ENCODE measurements around the gene SEMA5A.
"Not testable (repeated sequence)": the region's sequence is repeated elsewhere in the genome, so short reads cannot be mapped to it uniquely, and the experiment has no call there.

The SEMA5A gene

DNA sequence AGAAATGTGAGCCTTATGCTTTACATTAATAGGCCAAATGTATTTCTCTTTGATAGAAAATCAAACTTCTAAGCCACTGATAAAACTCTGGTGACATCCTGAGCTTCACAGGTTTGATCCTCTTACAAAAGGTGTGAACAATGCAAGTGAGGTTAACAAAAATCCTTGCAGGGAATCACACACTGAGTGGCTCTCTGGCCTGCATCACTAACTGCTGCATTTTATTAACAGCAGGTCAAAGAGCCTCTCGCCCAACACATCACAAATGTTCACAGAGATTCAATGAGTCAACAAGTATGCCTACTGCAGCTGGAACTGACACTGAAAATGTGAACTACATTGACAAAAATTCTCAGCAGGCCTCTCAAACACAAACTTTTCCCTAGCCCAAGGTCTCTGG lies 122.3 kb downstream of the SEMA5A start:
- no peak overlapping the region for H3K4me3 Mint-ChIP-seq

DNA sequence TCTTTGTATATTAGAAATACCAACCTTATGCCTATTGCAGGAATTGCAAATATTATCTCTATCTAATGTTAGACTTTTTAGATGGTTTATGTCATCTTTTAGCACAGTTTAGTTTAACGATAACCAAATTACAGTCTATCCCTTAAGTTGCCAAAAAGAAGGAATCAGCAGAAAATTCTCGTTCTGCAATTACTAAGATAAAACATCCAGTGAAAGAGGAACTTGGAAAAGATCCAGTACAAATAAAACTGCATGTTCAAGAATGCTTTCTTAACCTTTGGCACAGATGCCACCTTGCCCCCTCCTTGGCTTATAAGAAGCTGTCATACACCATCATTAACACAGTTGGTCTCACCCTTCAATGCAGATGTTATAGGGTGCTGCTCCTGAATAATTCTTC lies 124.0 kb downstream of the SEMA5A start:
- no peaks in the 10 kb centered on the region for H3K27me3 Mint-ChIP-seq
- ATAC-seq (replicated peaks), result no peak
- DNase-seq, result no peak
- no peak overlapping the region for H3K4me3 Mint-ChIP-seq
- H3K27ac Mint-ChIP-seq, result no peak overlapping the region
- no peaks in the 10 kb centered on the region for H3K36me3 Mint-ChIP-seq (ENCODE audit: insufficient read depth)
- peaks cover 13 to 26% of the 10 kb centered on the region in 2 donors for H3K9me3 Mint-ChIP-seq
- no peaks in the 10 kb centered on the region for H3K4me1 Mint-ChIP-seq (ENCODE audit: low read depth in 2 of 2)

More for the DNA sequence above, 122.3 kb downstream of the SEMA5A start:
- Mint-ChIP-seq H3K27me3 (no peaks in the 10 kb centered on the region), H3K27ac (no peak overlapping the region), H3K36me3 (ENCODE audit: insufficient read depth) (no peaks in the 10 kb centered on the region), H3K4me1 (ENCODE audit: low read depth in 2 of 2) (no peaks in the 10 kb centered on the region), H3K9me3 (peaks cover 10 to 21% of the 10 kb centered on the region in 2 donors)
- DNase-seq, result no peak
- ATAC-seq (replicated peaks), result no peak

DNA sequence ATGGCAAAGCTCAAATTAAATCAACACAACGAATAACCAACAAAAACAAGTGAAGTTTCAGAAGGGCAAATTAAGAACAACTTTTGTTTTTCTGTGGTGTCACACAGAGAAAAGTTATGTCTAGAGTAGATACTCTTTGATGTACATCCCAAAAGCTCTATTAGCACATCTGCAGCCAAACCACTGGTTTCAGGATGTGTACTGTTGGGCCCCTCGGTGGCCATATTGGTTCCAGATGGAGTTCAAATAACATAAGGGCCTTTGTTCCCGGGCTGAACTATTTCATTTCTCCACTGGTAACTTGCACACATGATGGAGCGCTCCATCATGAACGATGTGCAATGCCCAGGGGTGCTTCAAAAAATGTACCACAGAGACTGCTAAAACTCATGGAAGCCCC lies 126.1 kb downstream of the SEMA5A start:
- Mint-ChIP-seq H3K4me1 (ENCODE audit: low read depth in 2 of 2) (no peaks in the 10 kb centered on the region), H3K27me3 (no peaks in the 10 kb centered on the region), H3K9me3 (peaks cover 14 to 20% of the 10 kb centered on the region in 2 donors), H3K36me3 (ENCODE audit: insufficient read depth) (no peaks in the 10 kb centered on the region), H3K27ac (no peak overlapping the region), H3K4me3 (no peak overlapping the region)
- no peak for DNase-seq
- no peak for ATAC-seq (replicated peaks)

DNA sequence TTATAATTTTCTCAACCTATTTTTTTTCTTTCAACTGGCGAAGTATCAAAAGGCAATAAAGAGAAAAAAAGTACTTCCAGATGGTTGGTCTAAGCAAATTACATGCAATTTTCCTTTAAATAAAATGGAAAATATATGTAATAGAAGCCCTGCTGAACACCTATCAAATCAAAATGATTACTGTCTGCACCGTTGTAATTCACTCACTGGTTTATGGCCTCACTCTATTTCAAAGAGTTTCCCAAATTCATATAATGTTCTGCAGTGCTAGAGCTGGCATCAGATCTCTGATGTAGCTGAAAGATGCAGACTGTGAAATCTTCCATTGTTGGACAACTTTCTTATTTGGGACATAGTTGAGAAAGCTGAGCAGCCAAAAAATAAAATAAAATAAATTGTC lies 130.3 kb downstream of the SEMA5A start:
- Mint-ChIP-seq H3K27ac (no peak overlapping the region), H3K4me1 (ENCODE audit: low read depth in 2 of 2) (no peaks in the 10 kb centered on the region), H3K4me3 (no peak overlapping the region), H3K36me3 (ENCODE audit: insufficient read depth) (no peaks in the 10 kb centered on the region), H3K27me3 (no peaks in the 10 kb centered on the region), H3K9me3 (peaks cover 11 to 22% of the 10 kb centered on the region in 2 donors)
- DNase-seq (no peak), ATAC-seq (replicated peaks) (no peak)

DNA sequence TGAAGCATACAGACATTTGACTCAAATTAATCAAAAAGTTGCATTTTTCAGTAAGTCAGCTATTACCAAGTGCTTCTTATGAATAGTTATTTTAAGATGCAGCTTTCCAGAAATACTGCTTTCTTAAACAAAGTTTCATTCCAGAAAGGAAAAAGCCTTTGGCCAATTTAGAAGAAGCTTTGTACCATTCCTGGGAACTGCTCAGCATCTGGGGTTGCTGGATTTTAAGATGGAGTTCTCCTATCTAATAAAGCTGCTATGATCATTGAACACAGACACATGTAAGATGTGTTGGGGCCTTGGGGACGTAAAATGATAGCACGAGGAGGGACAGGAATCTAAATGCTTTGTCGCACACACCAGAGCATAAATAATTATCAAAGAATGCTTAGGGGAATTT lies 130.8 kb downstream of the SEMA5A start:
- ATAC-seq (replicated peaks) (no peak), DNase-seq (no peak)
- Mint-ChIP-seq H3K27me3 (no peaks in the 10 kb centered on the region), H3K36me3 (ENCODE audit: insufficient read depth) (no peaks in the 10 kb centered on the region), H3K4me1 (ENCODE audit: low read depth in 2 of 2) (no peaks in the 10 kb centered on the region), H3K9me3 (peaks cover 14 to 22% of the 10 kb centered on the region in 2 donors), H3K4me3 (no peak overlapping the region), H3K27ac (no peak overlapping the region)

DNA sequence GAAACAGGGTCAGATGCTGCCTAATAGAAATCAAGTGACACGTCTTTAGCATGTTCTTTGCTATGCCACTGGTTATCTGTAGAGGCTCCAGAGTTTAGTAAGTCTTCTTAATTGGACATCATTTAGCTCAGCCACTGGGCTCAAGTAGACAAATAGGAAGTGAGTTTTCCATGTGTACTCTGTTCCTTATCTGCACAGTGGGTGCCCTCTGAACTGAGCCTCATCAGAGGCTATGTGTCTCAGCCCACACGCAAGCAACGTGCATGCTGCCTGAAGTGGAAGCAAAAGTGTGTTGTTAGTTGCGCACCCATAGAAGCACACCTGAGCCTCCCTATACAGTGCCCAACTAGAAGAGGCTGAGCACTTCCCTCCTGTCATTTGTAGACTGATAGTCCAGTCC lies 134.7 kb downstream of the SEMA5A start:
- Mint-ChIP-seq H3K4me1 (ENCODE audit: low read depth in 2 of 2) (no peaks in the 10 kb centered on the region), H3K4me3 (no peak overlapping the region), H3K27ac (no peak overlapping the region), H3K36me3 (ENCODE audit: insufficient read depth) (peaks cover 3% of the 10 kb centered on the region), H3K27me3 (no peaks in the 10 kb centered on the region), H3K9me3 (peaks cover 10 to 18% of the 10 kb centered on the region in 2 donors)
- no peak for DNase-seq
- no peak for ATAC-seq (replicated peaks)

DNA sequence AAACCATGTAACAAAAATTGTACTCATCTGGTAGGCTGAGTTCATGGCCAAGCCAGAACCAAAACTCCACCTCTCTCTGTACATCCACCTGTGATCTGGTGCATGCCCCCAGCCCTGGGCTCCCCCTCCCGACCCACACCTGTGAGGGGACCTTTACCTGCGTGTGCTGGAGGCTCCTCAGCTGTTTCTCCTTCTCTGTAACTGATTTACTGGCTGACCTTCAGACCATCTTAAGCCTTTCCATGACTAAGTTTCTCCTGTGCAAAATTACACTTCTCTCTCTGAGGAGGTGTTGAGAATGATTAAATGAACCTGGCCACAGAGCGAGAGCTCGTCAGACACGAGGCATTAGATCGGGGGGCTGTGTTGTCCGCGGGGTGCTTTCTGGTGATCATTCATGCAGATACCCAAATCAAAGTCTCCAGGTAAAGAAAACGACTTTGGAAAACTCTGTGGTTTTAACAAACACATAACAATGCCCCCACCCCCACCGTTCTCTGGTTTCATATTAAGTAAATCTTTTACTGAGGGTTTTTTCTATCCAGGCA lies 136.4 kb downstream of the SEMA5A start:
- no peak overlapping the region for H3K4me3 Mint-ChIP-seq
- no peak for DNase-seq
- H3K36me3 Mint-ChIP-seq (ENCODE audit: insufficient read depth), result peaks cover 6% of the 10 kb centered on the region
- H3K27me3 Mint-ChIP-seq, result no peaks in the 10 kb centered on the region
- H3K4me1 Mint-ChIP-seq (ENCODE audit: low read depth in 2 of 2), result no peaks in the 10 kb centered on the region
- H3K9me3 Mint-ChIP-seq, result peaks cover 12 to 24% of the 10 kb centered on the region in 2 donors
- H3K27ac Mint-ChIP-seq, result no peak overlapping the region
- no peak for ATAC-seq (replicated peaks)

DNA sequence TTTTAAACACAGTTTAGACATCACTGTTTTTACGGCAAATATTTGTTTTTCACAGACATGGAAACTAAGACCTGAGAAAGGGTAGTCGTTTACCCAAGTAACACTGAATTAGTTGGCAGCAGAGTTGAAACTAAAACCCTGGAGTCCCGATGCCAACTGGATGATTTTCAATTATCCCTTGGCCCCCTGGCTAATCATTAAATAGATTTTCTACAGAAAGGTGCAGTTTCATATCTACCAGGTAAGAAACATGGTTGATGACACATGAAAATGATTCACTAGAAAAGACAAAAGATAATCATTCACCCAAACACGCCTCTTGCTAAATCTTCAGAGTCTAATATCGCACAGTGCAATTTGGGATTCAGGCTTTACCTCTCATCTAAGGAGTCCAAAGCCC lies 136.9 kb downstream of the SEMA5A start:
- Mint-ChIP-seq H3K4me3 (no peak overlapping the region), H3K27me3 (no peaks in the 10 kb centered on the region), H3K4me1 (ENCODE audit: low read depth in 2 of 2) (no peaks in the 10 kb centered on the region), H3K36me3 (ENCODE audit: insufficient read depth) (peaks cover 6% of the 10 kb centered on the region), H3K9me3 (peaks cover 12 to 24% of the 10 kb centered on the region in 2 donors), H3K27ac (no peak overlapping the region)
- ATAC-seq (replicated peaks) (no peak), DNase-seq (no peak)

DNA sequence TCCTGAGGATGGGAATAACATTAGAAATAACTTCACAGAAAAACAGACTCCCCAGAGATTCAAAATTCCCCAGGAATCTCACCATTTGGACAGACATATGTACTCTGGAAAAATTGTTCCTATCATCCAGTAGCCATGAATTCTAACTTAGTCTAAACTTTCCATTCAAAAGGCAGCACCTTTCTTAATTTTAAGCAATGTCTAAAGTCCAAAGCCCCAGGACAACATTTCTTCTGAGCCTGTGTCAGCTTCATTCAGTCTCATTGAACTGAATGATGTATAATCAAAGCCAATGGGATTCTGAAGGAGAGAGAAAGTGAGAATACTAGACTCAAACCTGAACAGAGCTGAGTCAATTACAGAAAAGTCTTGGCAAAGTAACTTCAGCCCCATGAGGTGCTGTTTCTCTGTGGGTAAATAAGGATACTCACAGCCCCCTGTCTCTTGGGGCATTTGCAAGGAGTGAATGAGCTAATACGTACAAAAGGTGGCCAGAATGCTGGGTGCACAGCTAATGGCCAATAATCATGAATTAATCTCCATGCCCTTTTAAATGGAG lies 140.6 kb downstream of the SEMA5A start:
- H3K9me3 Mint-ChIP-seq, result peaks cover 15 to 24% of the 10 kb centered on the region in 2 donors
- ATAC-seq (replicated peaks), result no peak

DNA sequence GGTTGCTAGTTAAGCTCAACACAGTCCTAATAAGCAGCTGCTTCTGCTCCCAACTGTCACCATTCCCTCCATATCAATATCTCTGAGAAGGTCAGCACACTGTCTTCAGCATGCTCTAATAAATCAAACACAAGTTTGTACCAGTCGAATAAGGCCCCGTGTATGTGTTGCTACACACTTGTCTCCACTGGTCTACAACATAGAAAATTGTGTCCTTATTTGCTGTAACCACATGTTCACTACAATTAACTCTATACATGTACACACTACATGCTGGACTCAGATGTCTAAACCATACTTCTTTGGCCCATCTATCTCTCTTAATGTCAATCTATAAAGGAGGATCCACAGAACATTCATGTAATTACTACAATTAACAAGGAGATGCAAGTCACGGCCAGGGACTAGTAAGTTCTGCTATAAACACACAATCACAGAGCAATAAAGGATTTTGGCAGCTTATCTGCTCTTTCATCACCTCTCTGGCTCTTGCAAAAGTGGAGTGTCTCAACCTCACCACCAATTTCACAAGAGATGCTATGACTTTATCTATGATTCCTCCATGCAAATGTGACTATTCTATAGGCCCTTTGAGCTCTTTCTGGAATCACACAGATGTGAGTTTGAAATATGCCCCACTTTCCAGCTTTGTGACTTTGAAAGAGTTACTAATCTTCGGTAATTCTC lies 143.9 kb downstream of the SEMA5A start:
- no peak overlapping the region for H3K4me3 Mint-ChIP-seq
- no peaks in the 10 kb centered on the region for H3K4me1 Mint-ChIP-seq (ENCODE audit: low read depth in 2 of 2)
- no peak overlapping the region for H3K27ac Mint-ChIP-seq
- H3K36me3 Mint-ChIP-seq (ENCODE audit: insufficient read depth), result peaks cover 3% of the 10 kb centered on the region
- no peaks in the 10 kb centered on the region for H3K27me3 Mint-ChIP-seq
- DNase-seq, result no peak
- ATAC-seq (replicated peaks), result no peak
- peaks cover 9 to 20% of the 10 kb centered on the region in 2 donors for H3K9me3 Mint-ChIP-seq

More for the DNA sequence above, 140.6 kb downstream of the SEMA5A start:
- Mint-ChIP-seq H3K4me3 (no peak overlapping the region), H3K36me3 (ENCODE audit: insufficient read depth) (peaks cover 6% of the 10 kb centered on the region), H3K27me3 (no peaks in the 10 kb centered on the region), H3K27ac (no peak overlapping the region), H3K4me1 (ENCODE audit: low read depth in 2 of 2) (no peaks in the 10 kb centered on the region)
- DNase-seq, result no peak

DNA sequence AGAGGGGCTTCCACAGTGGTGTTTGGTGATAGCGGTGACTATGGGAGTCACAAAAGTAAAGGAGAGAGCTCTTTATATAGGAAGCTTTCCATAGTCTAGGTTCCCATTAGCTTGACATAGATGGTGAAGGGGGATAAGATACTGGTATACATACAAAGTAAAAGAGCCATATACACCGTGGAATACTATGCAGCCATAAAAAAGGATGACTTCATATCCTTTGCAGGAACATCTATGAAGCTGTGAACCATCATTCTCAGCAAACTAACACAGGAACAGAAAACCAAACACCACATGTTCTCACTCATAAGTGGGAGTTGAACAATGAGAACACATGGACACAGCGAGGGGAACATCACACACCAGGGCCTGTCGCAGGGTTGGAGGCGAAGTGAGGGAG lies 146.1 kb downstream of the SEMA5A start:
- not testable (repeated sequence) for H3K4me3 Mint-ChIP-seq; H3K36me3 Mint-ChIP-seq (ENCODE audit: insufficient read depth); H3K27me3 Mint-ChIP-seq; H3K4me1 Mint-ChIP-seq (ENCODE audit: low read depth in 2 of 2); ATAC-seq (replicated peaks); DNase-seq; H3K27ac Mint-ChIP-seq
- H3K9me3 Mint-ChIP-seq, result peaks cover 12 to 15% of the 10 kb centered on the region in 2 donors

DNA sequence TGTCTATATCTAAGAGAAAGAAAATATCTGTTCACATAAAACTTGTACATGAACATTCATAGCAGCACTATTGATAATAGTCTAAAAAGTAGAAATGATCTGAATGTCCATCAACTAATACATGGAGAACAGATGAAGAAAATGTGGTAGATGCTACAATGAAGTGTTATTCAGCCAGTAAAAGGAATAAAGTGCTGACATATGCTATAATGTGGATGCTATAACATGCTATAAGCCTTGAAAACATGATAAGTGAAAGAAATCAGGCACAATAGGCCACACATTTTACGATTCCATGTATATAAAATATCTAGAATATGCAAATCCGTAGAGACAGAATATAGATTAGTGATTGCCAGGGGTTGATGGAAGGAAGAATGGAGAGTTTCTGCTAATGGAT lies 146.8 kb downstream of the SEMA5A start:
- Mint-ChIP-seq H3K36me3 (ENCODE audit: insufficient read depth) (no peaks in the 10 kb centered on the region), H3K27ac (no peak overlapping the region), H3K4me3 (no peak overlapping the region), H3K9me3 (peaks cover 12 to 15% of the 10 kb centered on the region in 2 donors), H3K27me3 (no peaks in the 10 kb centered on the region), H3K4me1 (ENCODE audit: low read depth in 2 of 2) (no peaks in the 10 kb centered on the region)
- ATAC-seq (replicated peaks) (no peak), DNase-seq (no peak)

DNA sequence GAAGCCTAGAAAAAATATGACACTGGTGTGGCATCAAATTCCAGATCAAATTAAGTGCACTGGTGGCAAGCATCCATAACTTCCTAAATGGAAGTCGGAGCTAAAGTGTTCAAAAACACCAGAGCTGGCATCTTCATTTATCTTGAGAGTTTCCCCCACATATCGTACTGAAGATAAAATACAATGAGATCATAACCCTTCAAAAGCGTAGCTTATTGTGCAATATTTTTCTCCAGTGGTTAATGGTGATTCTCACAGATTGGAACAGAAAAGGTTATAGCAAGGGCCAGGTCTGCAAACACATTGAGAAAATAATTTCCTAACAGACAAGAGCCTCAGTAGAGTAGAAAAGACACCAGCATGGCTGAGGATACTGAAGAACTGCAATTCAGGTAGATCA lies 147.6 kb downstream of the SEMA5A start:
- Mint-ChIP-seq H3K27ac (no peak overlapping the region), H3K36me3 (ENCODE audit: insufficient read depth) (no peaks in the 10 kb centered on the region), H3K9me3 (peaks cover 12 to 14% of the 10 kb centered on the region in 2 donors), H3K4me3 (no peak overlapping the region), H3K4me1 (ENCODE audit: low read depth in 2 of 2) (no peaks in the 10 kb centered on the region), H3K27me3 (no peaks in the 10 kb centered on the region)
- DNase-seq, result no peak
- ATAC-seq (replicated peaks), result no peak

DNA sequence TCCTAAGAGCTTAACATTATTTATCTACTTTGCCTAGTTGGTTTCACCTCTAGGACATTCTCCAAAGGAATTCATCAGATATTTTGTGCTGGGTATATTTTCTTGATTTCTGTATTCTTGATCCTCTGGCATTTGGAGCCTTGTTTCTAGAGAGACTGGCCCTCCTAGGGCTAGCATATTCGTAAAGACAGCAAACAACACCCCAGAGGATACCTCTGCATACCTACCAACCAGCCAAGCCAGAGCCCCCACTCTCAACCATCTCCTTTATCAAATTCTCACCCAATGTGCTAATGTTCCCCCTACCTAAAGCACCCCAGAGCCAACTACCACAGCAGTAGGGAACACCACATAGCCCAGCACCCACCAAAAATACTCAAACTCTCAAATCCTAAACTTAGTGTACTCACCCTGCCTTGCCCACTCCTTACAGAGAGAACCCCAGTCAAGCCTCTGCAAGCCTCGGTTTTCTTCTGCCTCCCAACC lies 149.5 kb downstream of the SEMA5A start:
- H3K27me3 Mint-ChIP-seq, result no peaks in the 10 kb centered on the region
- H3K4me3 Mint-ChIP-seq, result no peak overlapping the region
- H3K9me3 Mint-ChIP-seq, result peaks cover 12 to 16% of the 10 kb centered on the region in 2 donors
- H3K4me1 Mint-ChIP-seq (ENCODE audit: low read depth in 2 of 2), result no peaks in the 10 kb centered on the region
- no peak overlapping the region for H3K27ac Mint-ChIP-seq
- no peak for ATAC-seq (replicated peaks)
- DNase-seq, result no peak
- H3K36me3 Mint-ChIP-seq (ENCODE audit: insufficient read depth), result no peaks in the 10 kb centered on the region
